ENCODE results near the gene ZNF831. TPM values are rescaled to one million over a fixed set of nuclear protein-coding genes. Genes with fewer than 3 reads are reported as not detected.

ZNF831 gene
- polyA plus RNA-seq, 3 donors: 0.18 to 0.24 (median 0.22) TPM

DNA sequence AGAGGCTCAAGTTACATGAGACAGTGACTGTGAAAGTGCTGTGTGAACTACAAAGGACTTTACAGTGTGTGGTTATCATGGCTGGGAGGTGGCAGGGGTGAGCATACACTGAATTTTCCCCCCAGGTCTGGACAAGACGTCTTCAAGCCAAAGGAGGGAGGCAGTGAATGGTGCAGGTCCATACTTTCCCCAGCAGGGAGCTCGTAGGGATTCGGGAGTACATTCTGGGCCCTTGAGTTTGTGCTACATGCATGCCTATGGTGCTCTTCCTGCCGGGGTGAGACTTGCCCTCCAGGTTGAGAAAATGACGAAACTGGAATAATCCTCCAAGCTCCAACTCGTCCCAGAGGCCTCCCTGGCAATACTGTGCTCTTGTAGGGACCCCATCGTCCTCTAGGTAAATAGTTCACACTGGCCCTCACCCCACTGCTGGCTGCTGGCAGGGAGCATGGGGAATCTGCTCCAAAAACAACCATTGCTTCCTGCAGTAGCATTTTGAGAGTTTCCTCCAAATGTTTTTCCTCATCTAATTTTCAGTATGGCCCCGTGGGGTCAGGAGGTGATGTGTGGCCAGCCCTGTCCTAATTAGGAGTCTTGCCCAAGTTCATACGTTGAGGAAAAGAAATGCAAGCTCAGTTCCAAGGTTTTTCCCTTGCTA is 57.6 kb downstream of the ZNF831 start:
- 49 to 58% (median 57%) methylated on average over 9 of the region's 9 CpGs for WGBS, 3 donors
- H3K27ac ChIP-seq (ENCODE audit: low read depth, low read length): no peak overlapping the region

DNA sequence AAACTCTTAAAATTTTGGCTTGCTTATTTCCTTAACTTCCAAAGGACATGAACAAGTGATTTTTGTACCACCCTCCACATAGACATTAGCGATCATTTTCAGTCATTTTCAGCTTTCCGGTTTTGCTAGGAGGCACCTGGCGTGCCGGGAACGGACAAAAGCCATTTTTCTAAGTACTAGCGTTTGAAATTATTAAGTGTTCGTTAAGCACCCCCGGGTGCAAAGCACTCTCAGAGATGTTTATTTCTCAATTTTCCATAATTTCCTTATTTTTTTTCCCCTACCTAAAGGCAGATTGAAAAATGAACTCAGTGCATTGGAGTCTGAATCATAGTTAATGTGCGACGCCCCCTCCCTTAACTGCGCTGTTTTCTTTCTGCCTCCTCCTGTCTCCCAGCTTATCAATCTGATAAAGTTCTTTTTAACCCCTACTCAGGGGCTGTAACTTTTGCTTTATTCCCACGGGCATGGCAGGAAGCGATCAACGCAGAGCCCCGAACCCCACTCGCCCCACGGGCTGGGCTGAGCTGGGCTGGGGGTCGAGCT is 58.2 kb downstream of the ZNF831 start:
- H3K27ac ChIP-seq (ENCODE audit: low read depth, low read length): no peak overlapping the region
- WGBS, 3 donors: 7 to 14% (median 13%) methylated on average over 18 of the region's 18 CpGs

DNA sequence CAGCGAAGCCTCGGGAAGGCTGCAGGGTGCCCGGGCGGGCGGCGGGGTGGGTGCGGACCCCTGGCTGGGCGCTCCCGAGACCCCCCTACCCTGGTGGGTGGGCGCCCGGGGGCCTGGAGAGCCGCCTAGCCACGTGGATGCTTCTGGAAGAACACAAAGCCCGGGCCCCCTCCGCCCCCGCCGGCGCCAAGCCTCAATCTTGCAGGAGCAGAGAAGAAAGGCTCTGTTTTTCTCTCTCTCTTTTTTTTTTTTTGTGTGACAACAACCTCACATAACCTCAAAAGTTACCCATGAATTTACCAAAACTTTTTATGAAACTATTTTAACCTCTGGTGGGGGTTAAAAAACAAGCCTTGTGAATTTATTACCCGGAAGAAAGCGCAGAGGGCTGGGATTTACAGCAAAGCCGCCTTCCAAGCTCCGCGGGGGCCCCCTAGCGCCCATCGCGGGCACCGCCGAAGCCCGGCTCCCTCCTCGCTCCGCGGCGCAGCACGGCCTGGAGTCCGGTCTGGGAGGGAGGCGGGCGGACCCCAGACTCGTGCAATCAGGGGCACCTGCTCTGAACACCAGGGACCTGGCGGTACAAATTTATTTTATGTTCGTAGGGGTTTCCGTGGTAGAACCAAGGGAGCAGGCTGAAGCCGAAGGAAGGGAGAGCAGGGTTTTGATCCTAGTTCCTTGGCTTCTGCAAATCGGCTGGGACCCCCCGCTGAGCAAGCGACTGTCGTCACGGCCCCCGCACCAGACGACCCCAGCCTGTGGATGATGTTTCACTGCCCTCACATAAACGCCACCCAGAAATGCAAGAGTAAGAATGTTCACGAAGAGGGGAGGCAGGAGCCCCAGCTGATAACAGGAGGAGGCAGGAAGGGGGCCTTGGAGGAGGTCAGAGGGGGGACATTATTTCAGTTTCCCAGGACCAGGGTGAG is 58.9 kb downstream of the ZNF831 start:
- WGBS, 3 donors: 1 to 2% (median 1%) methylated on average over 51 of the region's 51 CpGs
- H3K27ac ChIP-seq (ENCODE audit: low read depth, low read length): no peak overlapping the region

DNA sequence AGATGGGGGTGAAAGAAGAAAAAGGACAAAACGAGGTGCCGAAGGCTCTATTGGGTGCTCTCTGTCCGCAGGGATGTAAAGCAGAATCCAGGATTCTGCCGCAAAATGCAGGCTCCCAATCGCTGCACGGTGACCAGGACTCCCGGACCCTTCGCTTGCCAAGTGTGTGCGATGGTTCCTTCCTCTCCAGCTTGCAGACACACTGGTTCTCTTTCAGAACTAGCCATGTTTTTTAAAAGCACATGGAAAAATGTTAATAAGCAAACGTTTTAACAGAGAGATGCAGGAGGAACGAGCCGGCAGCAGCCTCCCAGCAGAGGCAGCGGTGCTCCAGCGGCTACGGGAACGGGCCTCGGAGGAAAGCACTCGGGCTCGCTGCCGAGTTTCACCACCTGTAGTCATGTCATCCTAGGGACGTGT is 59.6 kb downstream of the ZNF831 start:
- 8 to 12% (median 10%) methylated on average over 21 of the region's 21 CpGs for WGBS, 3 donors
- H3K27ac ChIP-seq (ENCODE audit: low read depth, low read length): no peak overlapping the region

DNA sequence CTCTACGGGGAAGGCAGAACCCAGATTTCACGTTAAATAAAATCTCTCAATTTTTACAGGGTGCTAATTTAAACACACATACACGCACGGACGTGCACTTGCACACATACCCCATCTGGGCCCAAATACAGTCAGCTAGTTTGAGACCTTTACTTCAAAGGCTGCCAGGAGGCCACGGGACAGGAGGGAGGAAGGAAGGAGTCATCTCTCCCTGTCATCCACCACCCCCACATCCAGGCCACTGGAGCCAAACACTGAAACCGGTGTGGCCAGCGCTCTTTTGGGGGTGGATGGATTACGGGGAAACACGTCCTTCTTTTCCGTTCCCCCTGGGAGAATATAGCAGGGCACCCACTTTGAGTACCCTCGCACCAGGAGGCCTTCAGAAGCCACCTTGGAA is 60.1 kb downstream of the ZNF831 start:
- 74 to 79% (median 76%) methylated on average over 12 of the region's 12 CpGs for WGBS, 3 donors
- H3K27ac ChIP-seq (ENCODE audit: low read depth, low read length): no peak overlapping the region

DNA sequence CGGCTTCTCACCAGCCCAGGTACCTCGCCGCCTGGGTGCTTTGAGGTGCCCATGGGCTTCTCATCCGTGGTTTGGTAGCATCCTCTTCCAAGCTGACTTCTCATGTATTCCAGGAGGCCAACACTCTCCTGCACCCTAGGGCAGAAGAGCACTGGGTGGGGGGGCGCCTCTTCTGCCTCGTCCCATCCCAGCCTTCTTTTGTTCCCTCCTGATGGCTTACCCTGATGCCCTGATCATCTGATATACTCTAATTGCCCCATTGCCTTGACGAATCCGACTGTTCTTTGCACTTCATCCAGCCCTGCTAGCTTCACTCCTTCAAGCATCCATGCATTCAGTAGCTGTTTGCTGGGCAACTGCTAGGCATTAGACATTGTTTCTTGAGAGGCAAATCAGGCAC is 60.6 kb downstream of the ZNF831 start:
- H3K27ac ChIP-seq (ENCODE audit: low read depth, low read length): no peak overlapping the region
- WGBS, 3 donors: 82 to 93% (median 92%) methylated on average over 8 of the region's 8 CpGs

DNA sequence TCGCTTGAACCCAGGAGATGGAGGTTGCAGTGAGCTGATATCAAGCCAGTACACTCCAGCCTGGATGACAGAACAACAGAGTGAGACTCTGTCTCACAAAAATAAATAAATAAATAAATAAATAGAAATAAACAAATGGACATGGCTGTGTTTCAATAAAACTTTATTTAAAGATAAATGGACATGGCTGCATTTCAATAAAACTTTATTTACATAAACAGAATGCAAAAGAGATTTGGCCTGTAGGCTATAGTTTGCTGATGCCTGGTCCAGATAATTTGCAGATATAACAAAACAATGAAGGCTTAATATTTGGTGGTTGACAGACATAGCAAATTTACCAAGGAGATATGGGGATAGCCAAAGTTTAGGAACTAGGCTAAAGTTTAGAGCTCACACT is 66.8 kb downstream of the ZNF831 start:
- WGBS, 3 donors: 96 to 100% (median 97%) methylated on average over 1 of the region's 1 CpG
- no peak overlapping the region for H3K27ac ChIP-seq (ENCODE audit: low read depth, low read length)

DNA sequence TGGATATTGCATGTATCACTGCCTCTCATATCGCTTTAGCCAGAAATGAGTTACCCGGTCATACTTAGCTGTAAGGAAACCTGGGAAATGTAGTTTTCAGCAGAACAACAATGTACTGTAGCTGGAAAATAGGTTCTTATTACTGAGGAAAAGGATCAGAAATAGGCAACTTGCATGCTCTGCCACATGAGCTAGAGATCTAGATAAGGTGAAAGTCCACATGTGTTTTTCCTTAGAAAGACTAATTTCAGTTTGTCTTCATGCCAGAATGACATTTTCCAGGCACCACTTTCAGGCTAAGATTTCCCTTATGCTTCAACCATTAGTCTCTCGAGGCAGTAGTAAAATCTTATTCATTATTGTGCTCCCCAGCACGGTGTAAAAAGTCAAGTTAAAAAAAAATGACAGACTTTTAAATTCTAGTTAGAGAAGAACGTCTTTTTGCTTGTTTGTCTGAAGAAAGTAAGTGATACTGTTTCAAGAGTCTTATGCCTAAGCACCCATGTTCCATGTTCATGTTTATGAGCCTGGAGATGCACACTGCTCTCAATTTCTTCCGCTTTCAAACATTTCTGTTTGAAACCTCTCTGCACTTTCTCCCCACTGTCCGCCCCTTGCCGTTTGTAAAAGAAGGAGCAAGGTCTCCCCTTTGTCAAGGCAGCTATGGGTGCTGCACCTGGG is 67.6 kb downstream of the ZNF831 start:
- 44 to 55% (median 49%) methylated on average over 8 of the region's 8 CpGs for WGBS, 3 donors
- H3K27ac ChIP-seq (ENCODE audit: low read depth, low read length): no peak overlapping the region

DNA sequence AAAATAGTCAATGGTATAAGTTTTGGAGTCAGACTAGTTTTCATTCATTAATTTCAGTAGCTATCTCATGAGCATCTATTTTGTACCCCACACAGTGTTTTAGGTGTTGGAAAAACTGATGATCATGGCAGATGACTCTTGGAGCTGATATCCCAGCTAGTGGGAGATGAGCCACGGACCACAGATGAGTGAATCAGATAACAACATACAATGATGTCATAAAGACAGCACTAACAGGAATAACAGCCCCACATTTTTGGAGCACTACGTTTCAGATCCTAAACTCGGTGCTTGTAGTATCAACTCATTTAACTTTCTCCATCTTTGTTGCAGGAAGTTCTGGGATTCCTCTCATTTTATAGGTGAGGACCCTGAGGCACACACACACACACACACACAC is 69.0 kb downstream of the ZNF831 start:
- WGBS, 3 donors: 56 to 65% (median 56%) methylated on average over 3 of the region's 3 CpGs
- no peak overlapping the region for H3K27ac ChIP-seq (ENCODE audit: low read depth, low read length)

DNA sequence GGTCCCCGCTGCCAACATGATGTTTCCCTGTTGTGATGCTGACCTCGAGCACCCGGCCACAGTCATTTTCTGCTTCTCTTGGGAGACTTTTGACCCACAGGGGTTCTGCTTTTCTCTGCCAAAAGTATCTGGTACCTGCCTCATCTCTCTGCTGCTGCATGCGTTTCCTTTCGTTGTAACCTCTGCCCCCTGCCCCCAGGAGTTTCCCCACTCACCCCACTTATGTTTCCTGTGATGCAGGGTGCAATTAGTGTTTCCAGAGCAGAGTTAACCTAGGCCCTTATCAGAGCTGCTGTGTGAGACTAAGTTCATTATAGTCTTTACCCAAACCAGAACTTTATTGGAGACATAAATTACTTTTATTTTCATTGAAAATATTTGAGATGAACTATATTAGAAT is 71.6 kb downstream of the ZNF831 start:
- WGBS, 3 donors: 58 to 72% (median 69%) methylated on average over 5 of the region's 5 CpGs
- no peak overlapping the region for H3K27ac ChIP-seq (ENCODE audit: low read depth, low read length)

DNA sequence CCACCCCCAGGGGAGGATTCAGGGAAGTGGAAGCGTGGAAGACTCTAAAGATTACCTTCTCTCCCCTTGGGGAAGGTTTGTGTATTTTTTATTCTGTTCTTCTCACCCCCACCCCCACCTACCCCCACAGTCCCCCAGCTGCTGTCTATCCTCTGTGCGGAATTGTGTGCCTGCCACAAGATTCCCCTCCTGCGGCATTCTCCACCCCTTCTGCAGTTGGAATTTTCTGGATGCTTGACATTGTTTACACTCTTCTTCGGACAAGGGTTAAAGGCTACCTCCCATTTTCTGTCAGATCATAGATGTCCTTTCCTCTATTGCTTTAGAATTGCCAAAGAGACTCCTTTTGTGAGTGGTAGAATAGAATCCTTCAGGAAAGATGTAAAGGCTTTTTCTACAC is 76.4 kb downstream of the ZNF831 start:
- no peak overlapping the region for H3K27ac ChIP-seq (ENCODE audit: low read depth, low read length)
- WGBS, 3 donors: 48 to 67% (median 63%) methylated on average over 4 of the region's 4 CpGs

DNA sequence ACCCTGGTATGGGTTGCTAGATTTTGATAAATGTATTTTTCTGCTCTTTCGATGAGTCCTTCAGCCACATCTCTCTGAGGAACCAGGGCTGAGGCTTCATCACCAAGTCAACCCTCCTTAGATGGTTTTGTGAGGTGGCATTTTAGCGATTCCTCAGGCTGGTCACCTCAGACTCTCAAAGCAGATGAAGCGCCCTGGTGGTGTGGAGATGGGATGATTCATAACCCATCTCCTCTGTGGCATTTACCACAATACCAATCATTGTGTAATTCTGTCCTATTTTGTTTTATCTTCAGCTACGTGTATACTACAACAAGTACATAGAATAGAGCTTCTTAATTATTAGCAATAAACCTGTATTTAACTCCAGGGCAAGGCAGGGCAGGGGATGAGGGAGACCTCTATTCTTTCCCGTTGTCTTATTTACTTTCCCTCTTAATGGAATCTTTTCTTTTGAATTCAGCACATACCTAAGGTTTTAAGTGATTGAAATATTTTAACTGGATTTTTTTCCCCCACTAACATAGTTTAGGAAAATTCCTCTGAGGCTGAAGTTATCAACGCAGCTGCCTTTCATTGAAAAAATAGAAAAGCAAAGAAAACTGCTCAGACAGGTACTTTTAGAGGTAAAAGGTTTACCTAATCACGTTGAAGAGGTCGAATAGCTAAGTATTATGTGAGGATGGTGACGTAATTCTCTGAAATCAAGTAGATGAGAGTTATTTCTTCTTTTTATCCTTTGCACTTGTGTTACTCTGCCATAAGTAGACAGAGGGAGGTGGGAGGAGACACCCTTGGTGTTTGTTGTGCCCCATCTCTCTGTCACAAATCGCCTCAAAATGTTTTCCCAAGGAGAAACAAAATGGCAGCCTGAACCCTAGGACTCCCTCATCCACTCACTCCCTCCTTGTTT is 79.3 kb downstream of the ZNF831 start:
- WGBS, 3 donors: 50 to 64% (median 56%) methylated on average over 10 of the region's 10 CpGs

DNA sequence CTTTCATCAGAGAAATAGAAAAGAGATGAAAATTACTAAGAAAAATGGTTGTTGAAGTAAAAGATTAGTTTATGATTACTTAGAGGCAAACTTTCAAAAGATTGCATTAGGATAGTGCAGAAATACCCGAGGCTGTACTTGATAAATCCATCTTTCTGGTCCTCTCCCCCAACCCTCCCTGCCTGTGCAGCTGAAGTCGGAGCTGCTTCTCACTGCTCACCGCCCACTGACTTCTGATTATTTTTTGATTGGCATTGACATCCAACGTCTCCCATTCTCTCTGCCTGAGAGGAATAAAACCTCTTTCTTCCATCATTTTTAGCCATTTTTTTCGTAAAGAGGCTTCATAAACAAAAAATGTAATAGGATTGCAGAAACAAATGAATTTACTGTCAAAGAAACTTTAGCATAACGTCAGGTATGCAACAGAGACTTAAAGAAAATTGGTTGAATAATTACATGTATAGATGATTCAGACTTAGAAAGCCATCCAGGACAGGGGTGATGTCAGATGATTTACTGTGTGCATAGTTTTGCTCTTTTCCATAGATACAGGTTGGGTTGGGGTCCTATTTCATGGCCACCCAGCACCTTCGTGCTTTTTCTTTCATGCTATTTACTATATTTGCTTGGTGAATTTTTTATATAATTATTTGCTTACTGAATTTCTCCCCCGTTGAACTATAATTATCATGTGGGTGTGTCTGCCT is 83.2 kb downstream of the ZNF831 start:
- 72 to 83% (median 83%) methylated on average over 8 of the region's 8 CpGs for WGBS, 3 donors
- H3K27ac ChIP-seq (ENCODE audit: low read depth, low read length): no peak overlapping the region

More for the DNA sequence above, 79.3 kb downstream of the ZNF831 start:
- H3K27ac ChIP-seq (ENCODE audit: low read depth, low read length): no peak overlapping the region

DNA sequence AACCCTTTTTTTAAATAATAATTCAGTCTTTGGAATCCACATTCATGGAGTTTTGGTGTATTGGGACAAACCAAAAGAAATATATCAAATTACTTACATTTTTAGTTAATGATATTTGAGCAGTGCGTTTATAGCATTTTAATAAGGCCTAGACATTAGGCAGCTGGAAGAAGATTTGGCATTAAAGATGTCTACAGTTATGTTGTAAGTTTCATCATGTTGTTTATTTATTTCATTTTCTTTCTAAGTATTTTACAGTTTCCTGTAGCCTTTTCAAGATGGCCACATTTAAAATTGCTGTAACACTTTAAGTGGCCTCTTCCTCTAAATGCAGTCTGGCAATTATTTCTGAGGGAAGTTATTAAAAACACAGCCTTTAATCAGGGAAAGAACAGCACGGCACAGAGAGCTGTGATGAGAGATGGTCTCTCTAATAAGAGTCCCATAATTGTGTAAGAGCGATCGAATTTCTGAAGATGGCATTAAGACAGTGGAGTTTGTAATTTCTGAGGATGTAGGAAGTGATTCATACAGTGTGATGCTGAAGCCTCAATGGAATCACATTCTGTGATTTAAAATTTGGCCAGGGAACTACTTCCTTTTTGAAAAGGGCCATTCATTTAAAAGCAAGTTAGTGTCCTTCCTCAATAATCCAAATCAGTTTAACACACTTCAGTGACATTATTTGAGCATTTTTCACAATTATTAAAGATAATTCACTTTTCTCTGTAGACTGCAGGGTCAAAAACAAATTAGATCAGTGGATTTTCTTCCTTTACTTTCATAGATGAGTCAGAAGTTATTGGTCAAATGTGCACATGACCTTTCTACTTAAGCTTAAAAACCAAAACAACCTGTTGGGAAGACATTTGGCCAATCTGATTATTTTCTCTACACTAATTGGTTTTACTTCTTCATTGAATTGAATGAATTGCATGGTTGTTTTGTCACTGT is 84.4 kb downstream of the ZNF831 start:
- 51 to 72% (median 53%) methylated on average over 4 of the region's 4 CpGs for WGBS, 3 donors
- no peak overlapping the region for H3K27ac ChIP-seq (ENCODE audit: low read depth, low read length)

DNA sequence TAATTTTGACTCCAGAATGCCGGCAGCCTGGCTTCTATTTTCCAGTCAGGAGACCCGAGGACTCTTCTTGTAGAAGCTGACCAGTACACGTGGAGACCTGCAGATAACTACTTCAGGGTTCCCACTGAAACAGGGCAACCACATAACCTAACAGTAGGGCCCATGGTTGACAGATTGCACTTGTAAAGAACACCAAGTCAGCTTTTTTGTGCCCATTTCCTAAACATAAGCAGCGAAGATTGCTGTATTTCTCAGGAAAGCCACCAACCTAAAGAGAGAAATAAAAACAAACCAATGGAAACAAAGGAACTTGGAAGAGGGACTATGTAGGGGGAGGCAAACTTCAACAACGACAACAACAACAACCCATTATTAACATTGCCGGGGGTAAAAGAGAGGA is 86.7 kb downstream of the ZNF831 start:
- 76 to 92% (median 91%) methylated on average over 6 of the region's 6 CpGs for WGBS, 3 donors

DNA sequence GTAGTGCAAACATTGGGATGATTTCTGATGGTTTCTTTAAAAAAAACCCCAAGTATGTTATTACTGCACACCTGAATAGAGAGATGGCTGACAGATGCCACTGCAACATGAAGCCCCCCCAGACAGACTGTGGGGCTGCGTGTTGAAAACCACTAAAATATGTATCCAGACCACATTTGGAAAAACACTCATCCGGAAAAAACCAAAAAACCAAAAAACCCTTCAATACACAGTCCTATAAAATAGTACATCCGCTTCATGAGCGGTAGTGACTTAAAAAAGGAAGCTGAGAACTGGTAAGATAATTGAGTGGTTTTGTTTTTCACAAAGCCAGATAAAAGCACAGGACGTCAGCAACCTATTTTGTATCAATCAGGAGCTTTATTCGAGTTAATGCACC is 89.7 kb downstream of the ZNF831 start:
- H3K27ac ChIP-seq (ENCODE audit: low read depth, low read length): no peak overlapping the region
- 42 to 65% (median 54%) methylated on average over 6 of the region's 6 CpGs for WGBS, 3 donors

More for the DNA sequence above, 86.7 kb downstream of the ZNF831 start:
- no peak overlapping the region for H3K27ac ChIP-seq (ENCODE audit: low read depth, low read length)
